Measurements from ENCODE around the gene SRRM1.

GRCh38 chr1:24715658-24716057 is 72.6 kb downstream of the SRRM1 start:
- TF ChIP-seq, protein P1, sequence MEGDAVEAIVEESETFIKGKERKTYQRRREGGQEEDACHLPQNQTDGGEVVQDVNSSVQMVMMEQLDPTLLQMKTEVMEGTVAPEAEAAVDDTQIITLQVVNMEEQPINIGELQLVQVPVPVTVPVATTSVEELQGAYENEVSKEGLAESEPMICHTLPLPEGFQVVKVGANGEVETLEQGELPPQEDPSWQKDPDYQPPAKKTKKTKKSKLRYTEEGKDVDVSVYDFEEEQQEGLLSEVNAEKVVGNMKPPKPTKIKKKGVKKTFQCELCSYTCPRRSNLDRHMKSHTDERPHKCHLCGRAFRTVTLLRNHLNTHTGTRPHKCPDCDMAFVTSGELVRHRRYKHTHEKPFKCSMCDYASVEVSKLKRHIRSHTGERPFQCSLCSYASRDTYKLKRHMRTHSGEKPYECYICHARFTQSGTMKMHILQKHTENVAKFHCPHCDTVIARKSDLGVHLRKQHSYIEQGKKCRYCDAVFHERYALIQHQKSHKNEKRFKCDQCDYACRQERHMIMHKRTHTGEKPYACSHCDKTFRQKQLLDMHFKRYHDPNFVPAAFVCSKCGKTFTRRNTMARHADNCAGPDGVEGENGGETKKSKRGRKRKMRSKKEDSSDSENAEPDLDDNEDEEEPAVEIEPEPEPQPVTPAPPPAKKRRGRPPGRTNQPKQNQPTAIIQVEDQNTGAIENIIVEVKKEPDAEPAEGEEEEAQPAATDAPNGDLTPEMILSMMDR (IDR thresholded peaks at IDR 0.05), result no peak
- TF ChIP-seq POLR2AphosphoS5 (IDR thresholded peaks at IDR 0.05), result no peak
- no peak for TF ChIP-seq EP300 (IDR thresholded peaks at IDR 0.05)
- no peak for TF ChIP-seq POLR2A (IDR thresholded peaks at IDR 0.05)
